SK-N-SH (cell line): ENCODE results near the gene BRCA1. TPM values are rescaled to one million over a fixed set of nuclear protein-coding genes. Genes with fewer than 3 reads are reported as not detected.

Experiments used
- CTCF ChIA-PET: fragments of 300-600, 350-600 bp; formaldehyde crosslinking; extraction: SDS; loops from one replicate; lab custom pipeline; 2021; lab: Yijun Ruan, JAX
- POLR2A ChIA-PET: fragments of 350-600 bp; sonication (Branson Sonifier 250); formaldehyde crosslinking; extraction: SDS; loops from one replicate; lab custom pipeline; 2020; ENCODE audit warnings: antibody characterized with exemption, inconsistent platforms; lab: Yijun Ruan, JAX
- DNase-seq: peaks from one replicate; pipeline ENCODE4 v3.0.0; 2012
- H2AFZ ChIP-seq: fragments of 200-600 bp; sonication (generic); 2 replicates; pipeline ENCODE4 v1.8.1; 2016; ENCODE audit warnings: antibody characterized with exemption, mild to moderate bottlenecking, low read depth
- H3F3A ChIP-seq: fragments of 200-600 bp; sonication (generic); replicated peaks from 2 replicates; pipeline ENCODE3; 2016; ENCODE audit warnings: antibody characterized with exemption, mild to moderate bottlenecking; ENCODE audit not compliant: insufficient read depth
- H3K27ac ChIP-seq, 2 experiments: fragments of 200-500 bp in 1 of 2; fragments of 200-600 bp in 1 of 2; sonication (Bioruptor generic) in 1 of 2; sonication (generic), shearing (Covaris generic) in 1 of 2; 2 replicates each; pipeline versions ENCODE4 v1.5.1 to v1.6.1; 2014 to 2016; ENCODE audit warnings: low read depth in 2 of 2, inconsistent platforms in 1 of 2, low read length in 1 of 2, mild to moderate bottlenecking in 1 of 2, mixed read lengths in 1 of 2
- H3K27me3 ChIP-seq: fragments of 200-600 bp; sonication (generic), shearing (Covaris generic); 2 replicates; pipeline ENCODE4 v1.6.1; 2016; ENCODE audit warnings: mixed run types; ENCODE audit not compliant: insufficient read depth
- H3K36me3 ChIP-seq, 2 experiments: fragments of 200-500 bp in 1 of 2; fragments of 200-600 bp in 1 of 2; sonication (Bioruptor generic) in 1 of 2; sonication (generic) in 1 of 2; replicated peaks in 1 of 2; 2 replicates each; pipeline versions ENCODE3 to v1.5.1; 2014 to 2016; ENCODE audit warnings: low read length in 1 of 2, mild to moderate bottlenecking in 1 of 2; ENCODE audit not compliant: insufficient read depth in 2 of 2, control insufficient read depth in 1 of 2
- H3K4me1 ChIP-seq, 2 experiments: fragments of 200-500 bp in 1 of 2; fragments of 200-600 bp in 1 of 2; sonication (Bioruptor generic) in 1 of 2; sonication (generic), shearing (Covaris generic) in 1 of 2; 2 replicates each; pipeline versions ENCODE4 v1.5.1 to v1.6.1; 2014 to 2016; ENCODE audit warnings: low read depth in 1 of 2, low read length in 1 of 2, mixed run types in 1 of 2; ENCODE audit not compliant: insufficient read depth in 2 of 2, control insufficient read depth in 1 of 2
- H3K4me2 ChIP-seq: fragments of 200-600 bp; sonication (generic), shearing (Covaris generic); 2 replicates; pipeline ENCODE4 v1.6.1; 2017; ENCODE audit warnings: mixed run types
- H3K4me3 ChIP-seq, 2 experiments: fragments of 200-500 bp in 1 of 2; fragments of 200-600 bp in 1 of 2; sonication (Bioruptor generic) in 1 of 2; sonication (generic), shearing (Covaris generic) in 1 of 2; 2 replicates each; pipeline versions ENCODE4 v1.5.1 to v1.8.1; 2014 to 2016; ENCODE audit warnings: low read depth in 2 of 2, inconsistent platforms in 1 of 2, low read length in 1 of 2, mild to moderate bottlenecking in 1 of 2, mixed read lengths in 1 of 2, moderate library complexity in 1 of 2
- H3K79me2 ChIP-seq: fragments of 200-600 bp; sonication (generic); 2 replicates; pipeline ENCODE4 v1.8.1; 2017; ENCODE audit warnings: mild to moderate bottlenecking; ENCODE audit not compliant: insufficient read depth
- H3K9ac ChIP-seq: fragments of 200-600 bp; sonication (generic); 2 replicates; pipeline ENCODE4 v1.6.1; 2017; ENCODE audit warnings: mixed run types
- H3K9me2 ChIP-seq: fragments of 200-600 bp; sonication (generic); 2 replicates; pipeline ENCODE4 v1.6.1; 2017; ENCODE audit warnings: mixed run types
- H3K9me3 ChIP-seq: fragments of 200-600 bp; sonication (generic); 2 replicates; pipeline ENCODE4 v1.6.1; 2017; ENCODE audit warnings: mixed run types, mild to moderate bottlenecking, moderate library complexity
- H4K20me1 ChIP-seq: fragments of 200-600 bp; sonication (generic); 2 replicates; pipeline ENCODE4 v1.6.1; 2017; ENCODE audit warnings: mild to moderate bottlenecking, mixed run types; ENCODE audit not compliant: insufficient read depth
- CTCF ChIP-seq: fragments of 200-600 bp; sonication (generic); IDR thresholded peaks from 2 replicates; pipeline ENCODE4 v1.6.1; 2017; ENCODE audit warnings: antibody characterized with exemption, mild to moderate bottlenecking, moderate library complexity
- EZH2phosphoT487 ChIP-seq: fragments of 200-600 bp; sonication (generic); IDR thresholded peaks from 2 replicates; pipeline ENCODE4 v1.6.1; 2017; ENCODE audit warnings: low read depth, mixed run types, mild to moderate bottlenecking, antibody characterized with exemption, moderate library complexity, borderline replicate concordance
- FOSL2 ChIP-seq: IDR thresholded peaks from 2 replicates; pipeline ENCODE4 v1.4.0; 2012; ENCODE audit warnings: low read depth, mild to moderate bottlenecking, moderate library complexity, borderline replicate concordance
- JUND ChIP-seq: IDR thresholded peaks from 2 replicates; pipeline ENCODE4 v1.4.0; 2012
- NFIC ChIP-seq: IDR thresholded peaks from 2 replicates; pipeline ENCODE4 v1.4.0; 2012; ENCODE audit warnings: borderline replicate concordance
- NRF1 ChIP-seq: IDR thresholded peaks from 2 replicates; pipeline ENCODE4 v1.6.1; 2012; ENCODE audit warnings: low read depth, mild to moderate bottlenecking, low read length
- POLR2AphosphoS5 ChIP-seq: IDR thresholded peaks from 2 replicates; pipeline ENCODE4 v1.6.1; 2012; ENCODE audit warnings: low read depth, low read length
- RAD21 ChIP-seq: IDR thresholded peaks from 2 replicates; pipeline ENCODE4 v1.6.1; 2012; ENCODE audit warnings: mild to moderate bottlenecking, low read length
- RXRA ChIP-seq: IDR thresholded peaks from 2 replicates; pipeline ENCODE4 v1.4.0; 2012; ENCODE audit warnings: low read depth, mild to moderate bottlenecking, borderline replicate concordance
- YY1 ChIP-seq: IDR thresholded peaks from 2 replicates; pipeline ENCODE4 v1.4.0; 2012; ENCODE audit warnings: low read depth, mild to moderate bottlenecking
- WGBS: methylation state at CpG from one replicate; pipeline ENCODE4 v1.1.6; 2017; ENCODE audit warnings: low lambda C conversion rate; 5-methylcytosine and 5-hydroxymethylcytosine counted together
- polyA plus RNA-seq, 3 experiments: library from polyadenylated mRNA; depleted of rRNA; stranded (reverse); fragments of >200 nt; gene quantifications; 2 replicates each; pipeline ENCODE4 v1.2.3, GENCODE V29; 2012
- TF ChIP-seq, protein P1 (sequence below): IDR thresholded peaks from 2 replicates; pipeline ENCODE4 v1.4.0; 2012; ENCODE audit warnings: low read depth, borderline replicate concordance
- TF ChIP-seq, protein P2 (sequence below): IDR thresholded peaks from 2 replicates; pipeline ENCODE4 v1.4.0; 2012; ENCODE audit warnings: low read depth, borderline replicate concordance
- TF ChIP-seq, protein P3 (sequence below): IDR thresholded peaks from 2 replicates; pipeline ENCODE4 v1.6.1; 2012; ENCODE audit warnings: mild to moderate bottlenecking, low read depth, low read length, moderate library complexity

BRCA1 gene
- polyA plus RNA-seq, 1 of the 3 experiments (the other 2 are of a cell fraction): 11.2 TPM

- ChIA-PET CTCF (no interaction called here), POLR2A (no interaction called here)
- H3K27me3 ChIP-seq: no peaks in the 10 kb centered on the region
- H2AFZ ChIP-seq: no peak overlapping the region
- no peaks in the 10 kb centered on the region for H3K79me2 ChIP-seq
- no peak overlapping the region for H3K9ac ChIP-seq
- TF ChIP-seq JUND (no peak), RAD21 (no peak), EZH2phosphoT487 (no peak), RXRA (no peak), POLR2AphosphoS5 (no peak), NRF1 (no peak), YY1 (no peak), CTCF (no peak), NFIC (no peak), FOSL2 (no peak)
- TF ChIP-seq, protein P1, sequence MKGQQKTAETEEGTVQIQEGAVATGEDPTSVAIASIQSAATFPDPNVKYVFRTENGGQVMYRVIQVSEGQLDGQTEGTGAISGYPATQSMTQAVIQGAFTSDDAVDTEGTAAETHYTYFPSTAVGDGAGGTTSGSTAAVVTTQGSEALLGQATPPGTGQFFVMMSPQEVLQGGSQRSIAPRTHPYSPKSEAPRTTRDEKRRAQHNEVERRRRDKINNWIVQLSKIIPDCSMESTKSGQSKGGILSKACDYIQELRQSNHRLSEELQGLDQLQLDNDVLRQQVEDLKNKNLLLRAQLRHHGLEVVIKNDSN: no peak
- TF ChIP-seq, protein P2, sequence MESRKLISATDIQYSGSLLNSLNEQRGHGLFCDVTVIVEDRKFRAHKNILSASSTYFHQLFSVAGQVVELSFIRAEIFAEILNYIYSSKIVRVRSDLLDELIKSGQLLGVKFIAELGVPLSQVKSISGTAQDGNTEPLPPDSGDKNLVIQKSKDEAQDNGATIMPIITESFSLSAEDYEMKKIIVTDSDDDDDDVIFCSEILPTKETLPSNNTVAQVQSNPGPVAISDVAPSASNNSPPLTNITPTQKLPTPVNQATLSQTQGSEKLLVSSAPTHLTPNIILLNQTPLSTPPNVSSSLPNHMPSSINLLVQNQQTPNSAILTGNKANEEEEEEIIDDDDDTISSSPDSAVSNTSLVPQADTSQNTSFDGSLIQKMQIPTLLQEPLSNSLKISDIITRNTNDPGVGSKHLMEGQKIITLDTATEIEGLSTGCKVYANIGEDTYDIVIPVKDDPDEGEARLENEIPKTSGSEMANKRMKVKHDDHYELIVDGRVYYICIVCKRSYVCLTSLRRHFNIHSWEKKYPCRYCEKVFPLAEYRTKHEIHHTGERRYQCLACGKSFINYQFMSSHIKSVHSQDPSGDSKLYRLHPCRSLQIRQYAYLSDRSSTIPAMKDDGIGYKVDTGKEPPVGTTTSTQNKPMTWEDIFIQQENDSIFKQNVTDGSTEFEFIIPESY: no peak
- TF ChIP-seq, protein P3, sequence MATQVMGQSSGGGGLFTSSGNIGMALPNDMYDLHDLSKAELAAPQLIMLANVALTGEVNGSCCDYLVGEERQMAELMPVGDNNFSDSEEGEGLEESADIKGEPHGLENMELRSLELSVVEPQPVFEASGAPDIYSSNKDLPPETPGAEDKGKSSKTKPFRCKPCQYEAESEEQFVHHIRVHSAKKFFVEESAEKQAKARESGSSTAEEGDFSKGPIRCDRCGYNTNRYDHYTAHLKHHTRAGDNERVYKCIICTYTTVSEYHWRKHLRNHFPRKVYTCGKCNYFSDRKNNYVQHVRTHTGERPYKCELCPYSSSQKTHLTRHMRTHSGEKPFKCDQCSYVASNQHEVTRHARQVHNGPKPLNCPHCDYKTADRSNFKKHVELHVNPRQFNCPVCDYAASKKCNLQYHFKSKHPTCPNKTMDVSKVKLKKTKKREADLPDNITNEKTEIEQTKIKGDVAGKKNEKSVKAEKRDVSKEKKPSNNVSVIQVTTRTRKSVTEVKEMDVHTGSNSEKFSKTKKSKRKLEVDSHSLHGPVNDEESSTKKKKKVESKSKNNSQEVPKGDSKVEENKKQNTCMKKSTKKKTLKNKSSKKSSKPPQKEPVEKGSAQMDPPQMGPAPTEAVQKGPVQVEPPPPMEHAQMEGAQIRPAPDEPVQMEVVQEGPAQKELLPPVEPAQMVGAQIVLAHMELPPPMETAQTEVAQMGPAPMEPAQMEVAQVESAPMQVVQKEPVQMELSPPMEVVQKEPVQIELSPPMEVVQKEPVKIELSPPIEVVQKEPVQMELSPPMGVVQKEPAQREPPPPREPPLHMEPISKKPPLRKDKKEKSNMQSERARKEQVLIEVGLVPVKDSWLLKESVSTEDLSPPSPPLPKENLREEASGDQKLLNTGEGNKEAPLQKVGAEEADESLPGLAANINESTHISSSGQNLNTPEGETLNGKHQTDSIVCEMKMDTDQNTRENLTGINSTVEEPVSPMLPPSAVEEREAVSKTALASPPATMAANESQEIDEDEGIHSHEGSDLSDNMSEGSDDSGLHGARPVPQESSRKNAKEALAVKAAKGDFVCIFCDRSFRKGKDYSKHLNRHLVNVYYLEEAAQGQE: no peak
- H3K9me2 ChIP-seq: no peaks in the 10 kb centered on the region
- no peaks in the 10 kb centered on the region for H4K20me1 ChIP-seq
- no peak overlapping the region for H3K4me2 ChIP-seq
- no peak overlapping the region for H3K4me3 ChIP-seq
- H3K27ac ChIP-seq: no peak overlapping the region
- H3K36me3 ChIP-seq: peaks cover 6 to 14% of the 10 kb centered on the region in 2 experiments
- no peaks in the 10 kb centered on the region for H3K9me3 ChIP-seq
- 76% methylated on average over 1 of the region's 1 CpG for WGBS
- peaks cover 4% of the 10 kb centered on the region for H3F3A ChIP-seq
- DNase-seq: no peak
- no peaks in the 10 kb centered on the region for H3K4me1 ChIP-seq
Measured at GRCh38 chr17:43106552-43106951, 18.6 kb downstream of the BRCA1 start.
